GM06990 (cell line): ENCODE measurements around the gene ATAD3B.

Source experiments
- DNase-seq: peaks from one replicate; pipeline ENCODE4 v3.0.0-alpha.2; 2011; ENCODE audit not compliant: insufficient read length; ENCODE audit errors: extremely low read depth
- H3K27me3 ChIP-seq: replicated peaks from 2 replicates; pipeline ENCODE4 v1.6.0; 2011; ENCODE audit warnings: low read length; ENCODE audit not compliant: control insufficient read depth, insufficient read depth
- H3K36me3 ChIP-seq: 2 replicates; pipeline ENCODE4 v1.5.1; 2011; ENCODE audit warnings: low read length; ENCODE audit not compliant: control insufficient read depth, insufficient read depth
- H3K4me3 ChIP-seq: replicated peaks from 2 replicates; pipeline ENCODE4 v1.5.1; 2011; ENCODE audit warnings: low read depth, mild to moderate bottlenecking, control low read depth, low read length
- TF ChIP-seq, protein P1 (sequence below): IDR thresholded peaks from 2 replicates; pipeline ENCODE4 v1.5.1; 2011; ENCODE audit warnings: low read length, control low read depth, mild to moderate bottlenecking, inconsistent platforms; ENCODE audit not compliant: insufficient read depth, poor library complexity, severe bottlenecking

Gene ATAD3B

DNA sequence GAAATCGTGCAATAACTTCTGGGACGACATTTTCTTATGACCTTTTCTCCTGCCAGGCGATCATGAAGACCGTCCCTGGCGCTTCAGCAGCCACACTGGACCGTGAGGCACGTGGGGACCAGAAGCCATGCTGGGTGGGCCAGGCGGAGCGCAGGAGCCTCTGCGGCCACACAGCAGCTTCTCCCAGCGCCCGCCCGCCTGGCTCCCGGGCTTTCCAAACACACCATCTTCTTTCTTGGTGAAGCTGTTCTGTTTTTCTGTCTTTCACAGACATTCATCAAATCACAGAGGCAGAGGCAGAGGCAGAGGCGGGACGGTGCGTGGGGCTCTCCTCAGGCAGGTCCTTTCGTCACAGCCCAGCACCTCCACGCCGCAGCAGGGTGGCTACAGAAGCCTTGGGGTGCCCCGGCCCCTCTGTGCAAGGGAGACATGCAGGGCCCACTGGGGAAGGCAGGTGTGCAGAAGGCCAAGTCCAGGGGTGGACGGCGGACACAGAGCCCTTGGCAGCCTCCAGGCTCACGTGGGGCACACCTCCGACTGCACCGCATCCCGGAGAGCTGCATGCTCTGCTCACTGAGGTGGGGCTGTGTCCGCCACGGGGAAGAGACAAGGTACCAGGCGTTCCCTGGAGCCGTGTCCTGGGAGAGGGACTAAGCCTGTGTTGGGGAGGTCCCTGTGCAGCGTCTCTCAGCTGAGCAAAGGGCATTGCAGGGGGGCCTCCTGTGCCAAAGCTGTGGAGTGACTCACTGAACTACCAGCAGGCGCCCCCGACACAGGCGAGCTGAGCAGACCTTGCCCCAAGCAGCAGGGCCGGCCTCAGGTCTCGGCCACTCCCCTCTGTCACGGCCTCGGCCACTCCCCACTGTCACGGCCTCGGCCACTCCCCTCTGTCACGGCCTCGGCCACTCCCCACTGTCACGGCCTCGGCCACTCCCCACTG lies 71.5 kb downstream of the ATAD3B start:
- peaks cover 16% of the 10 kb centered on the region for H3K36me3 ChIP-seq
- H3K4me3 ChIP-seq, result no peak overlapping the region
- DNase-seq, result no peak
- TF ChIP-seq, protein P1, sequence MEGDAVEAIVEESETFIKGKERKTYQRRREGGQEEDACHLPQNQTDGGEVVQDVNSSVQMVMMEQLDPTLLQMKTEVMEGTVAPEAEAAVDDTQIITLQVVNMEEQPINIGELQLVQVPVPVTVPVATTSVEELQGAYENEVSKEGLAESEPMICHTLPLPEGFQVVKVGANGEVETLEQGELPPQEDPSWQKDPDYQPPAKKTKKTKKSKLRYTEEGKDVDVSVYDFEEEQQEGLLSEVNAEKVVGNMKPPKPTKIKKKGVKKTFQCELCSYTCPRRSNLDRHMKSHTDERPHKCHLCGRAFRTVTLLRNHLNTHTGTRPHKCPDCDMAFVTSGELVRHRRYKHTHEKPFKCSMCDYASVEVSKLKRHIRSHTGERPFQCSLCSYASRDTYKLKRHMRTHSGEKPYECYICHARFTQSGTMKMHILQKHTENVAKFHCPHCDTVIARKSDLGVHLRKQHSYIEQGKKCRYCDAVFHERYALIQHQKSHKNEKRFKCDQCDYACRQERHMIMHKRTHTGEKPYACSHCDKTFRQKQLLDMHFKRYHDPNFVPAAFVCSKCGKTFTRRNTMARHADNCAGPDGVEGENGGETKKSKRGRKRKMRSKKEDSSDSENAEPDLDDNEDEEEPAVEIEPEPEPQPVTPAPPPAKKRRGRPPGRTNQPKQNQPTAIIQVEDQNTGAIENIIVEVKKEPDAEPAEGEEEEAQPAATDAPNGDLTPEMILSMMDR, result no peak
- H3K27me3 ChIP-seq, result no peaks in the 10 kb centered on the region

DNA sequence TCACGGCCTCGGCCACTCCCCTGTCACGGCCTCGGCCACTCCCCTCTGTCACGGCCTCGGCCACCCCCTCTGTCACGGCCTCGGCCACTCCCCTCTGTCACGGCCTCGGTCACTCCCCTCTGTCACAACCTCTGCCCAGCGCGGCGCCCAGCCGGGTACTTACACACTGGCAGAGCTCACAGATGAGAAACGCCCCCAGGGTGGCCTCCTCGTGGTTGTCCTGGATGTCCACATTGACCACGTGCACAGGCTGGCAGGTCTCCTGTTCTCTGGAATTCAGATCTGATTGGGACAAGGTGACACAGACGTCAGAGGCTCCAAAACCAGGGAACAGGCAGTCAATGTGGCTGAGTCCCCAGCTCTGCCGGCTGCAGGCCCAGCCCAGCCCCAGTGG lies 72.1 kb downstream of the ATAD3B start:
- TF ChIP-seq, protein P1, result no peak
- Histone ChIP-seq H3K36me3 (peaks cover 17% of the 10 kb centered on the region), H3K27me3 (no peaks in the 10 kb centered on the region), H3K4me3 (no peak overlapping the region)
- no peak for DNase-seq

DNA sequence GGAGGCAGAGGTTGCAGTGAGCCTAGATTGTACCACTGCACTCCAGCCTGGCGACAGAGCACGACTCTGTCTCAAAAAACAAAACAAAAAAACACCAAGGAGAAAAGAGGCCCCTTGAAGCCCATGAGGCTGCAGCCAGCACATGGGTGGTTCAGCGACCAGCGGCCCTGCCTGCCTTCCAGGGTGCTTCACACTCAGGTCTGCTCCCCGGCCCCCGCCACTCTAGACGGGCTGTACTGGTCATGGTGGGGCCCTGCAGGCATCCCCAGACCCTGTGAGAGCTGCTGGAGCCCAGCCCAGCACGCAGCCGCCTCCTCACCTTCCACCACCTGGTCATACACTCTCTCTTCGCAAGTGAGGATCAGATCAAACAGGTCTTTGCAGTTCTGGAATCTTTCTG lies 73.0 kb downstream of the ATAD3B start:
- peaks cover 19% of the 10 kb centered on the region for H3K36me3 ChIP-seq

More for the DNA sequence above, 73.0 kb downstream of the ATAD3B start:
- Histone ChIP-seq H3K4me3 (no peak overlapping the region), H3K27me3 (no peaks in the 10 kb centered on the region)
- TF ChIP-seq, protein P1, result no peak
- DNase-seq, result no peak
